Body of pancreas (tissue), 4 donors: ENCODE data around the gene EFNA3.

ENCODE experiments used
- POLR2A ChIP-seq, 3 donors: fragments of 450-650 bp; IDR thresholded peaks; one replicate each; pipeline ENCODE4 v1.6.1; 2016; ENCODE audit warnings: antibody characterized with exemption in 3 of 3, mild to moderate bottlenecking in 2 of 3
- TF ChIP-seq, protein P1 (sequence below), 7 experiments: fragments of 450-650 bp in 4 of 7; fragments of 200-600 bp in 3 of 7; sonication (generic) in 3 of 7; IDR thresholded peaks; one replicate each; pipeline ENCODE4 v1.5.1; 2016 to 2019; ENCODE audit warnings: antibody characterized with exemption in 7 of 7

DNA sequence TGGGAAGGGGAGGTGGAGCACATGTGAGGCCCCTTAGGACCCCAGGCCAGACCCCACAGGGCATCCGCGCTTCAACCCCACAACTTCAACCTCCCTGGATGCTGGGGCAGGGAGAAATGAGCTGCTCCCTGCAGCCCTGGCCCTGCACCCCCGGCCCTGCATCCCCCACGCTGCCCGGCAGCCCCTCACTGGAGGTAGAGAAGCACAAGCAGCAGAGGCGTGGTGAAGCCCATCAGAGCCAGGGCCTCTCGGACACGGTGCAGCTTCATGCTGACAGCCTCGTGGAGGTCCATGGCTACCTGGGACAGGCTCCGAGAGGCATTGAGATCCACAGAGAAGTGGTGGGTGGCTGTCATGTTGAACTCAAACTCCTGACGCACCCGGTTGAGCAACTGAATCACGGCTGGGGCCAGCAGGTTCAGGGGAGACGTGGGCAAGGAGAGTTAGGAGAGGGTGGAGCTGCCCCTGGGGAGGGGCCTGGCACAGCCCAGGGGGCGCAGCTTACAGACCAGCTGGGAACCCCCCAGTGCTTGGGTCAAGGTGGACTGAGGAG, 48.3 kb upstream of the EFNA3 start:
- TF ChIP-seq, protein P1, sequence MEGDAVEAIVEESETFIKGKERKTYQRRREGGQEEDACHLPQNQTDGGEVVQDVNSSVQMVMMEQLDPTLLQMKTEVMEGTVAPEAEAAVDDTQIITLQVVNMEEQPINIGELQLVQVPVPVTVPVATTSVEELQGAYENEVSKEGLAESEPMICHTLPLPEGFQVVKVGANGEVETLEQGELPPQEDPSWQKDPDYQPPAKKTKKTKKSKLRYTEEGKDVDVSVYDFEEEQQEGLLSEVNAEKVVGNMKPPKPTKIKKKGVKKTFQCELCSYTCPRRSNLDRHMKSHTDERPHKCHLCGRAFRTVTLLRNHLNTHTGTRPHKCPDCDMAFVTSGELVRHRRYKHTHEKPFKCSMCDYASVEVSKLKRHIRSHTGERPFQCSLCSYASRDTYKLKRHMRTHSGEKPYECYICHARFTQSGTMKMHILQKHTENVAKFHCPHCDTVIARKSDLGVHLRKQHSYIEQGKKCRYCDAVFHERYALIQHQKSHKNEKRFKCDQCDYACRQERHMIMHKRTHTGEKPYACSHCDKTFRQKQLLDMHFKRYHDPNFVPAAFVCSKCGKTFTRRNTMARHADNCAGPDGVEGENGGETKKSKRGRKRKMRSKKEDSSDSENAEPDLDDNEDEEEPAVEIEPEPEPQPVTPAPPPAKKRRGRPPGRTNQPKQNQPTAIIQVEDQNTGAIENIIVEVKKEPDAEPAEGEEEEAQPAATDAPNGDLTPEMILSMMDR (IDR thresholded peaks at IDR 0.05), result no peak
- TF ChIP-seq POLR2A (IDR thresholded peaks at IDR 0.05), result no peak
